Measurements from ENCODE around the gene SH3BGRL.
"Not testable (repeated sequence)": the region's sequence is repeated elsewhere in the genome, so short reads cannot be mapped to it uniquely, and the experiment has no call there.

Gene SH3BGRL

GRCh38 chrX:81259714-81260395, 58.0 kb downstream of the SH3BGRL start:
- DNase-seq (ENCODE audit: low spot score), result peak; percentile 6

GRCh38 chrX:81261576-81261975, 59.7 kb downstream of the SH3BGRL start:
- DNase-seq (ENCODE audit: low spot score), result no peak

- no peak for DNase-seq (ENCODE audit: low spot score)
Measured at GRCh38 chrX:81263059-81263458, 61.2 kb downstream of the SH3BGRL start.

GRCh38 chrX:81278616-81279015, 76.7 kb downstream of the SH3BGRL start:
- DNase-seq (ENCODE audit: low spot score), result peak; percentile 5

GRCh38 chrX:81280148-81280547, 78.2 kb downstream of the SH3BGRL start:
- DNase-seq (ENCODE audit: low spot score), result no peak

- DNase-seq (ENCODE audit: low spot score), result no peak
Measured at GRCh38 chrX:81286075-81286474, 84.2 kb downstream of the SH3BGRL start.

GRCh38 chrX:81286608-81287007, 84.7 kb downstream of the SH3BGRL start:
- DNase-seq (ENCODE audit: low spot score), result no peak

- no peak for DNase-seq (ENCODE audit: low spot score)
Measured at GRCh38 chrX:81291996-81292395, 90.1 kb downstream of the SH3BGRL start.

- no peak for DNase-seq (ENCODE audit: low spot score)
Measured at GRCh38 chrX:81294101-81294500, 92.2 kb downstream of the SH3BGRL start.

- DNase-seq (ENCODE audit: low spot score), result no peak
Measured at GRCh38 chrX:81301877-81302276, 100.0 kb downstream of the SH3BGRL start.

- no peak for DNase-seq (ENCODE audit: low spot score)
Measured at GRCh38 chrX:81304563-81304962, 102.7 kb downstream of the SH3BGRL start.

GRCh38 chrX:81305240-81305639, 103.3 kb downstream of the SH3BGRL start:
- DNase-seq (ENCODE audit: low spot score), result no peak

- DNase-seq (ENCODE audit: low spot score), result no peak
Measured at GRCh38 chrX:81308086-81308829, 106.4 kb downstream of the SH3BGRL start.

- DNase-seq (ENCODE audit: low spot score), result no peak
Measured at GRCh38 chrX:81316163-81316562, 114.3 kb downstream of the SH3BGRL start.

- DNase-seq (ENCODE audit: low spot score), result not testable (repeated sequence)
Measured at GRCh38 chrX:81331653-81332052, 129.8 kb downstream of the SH3BGRL start.

- no peak for DNase-seq (ENCODE audit: low spot score)
Measured at GRCh38 chrX:81336455-81337152, 134.7 kb downstream of the SH3BGRL start.

GRCh38 chrX:81337805-81338204, 135.9 kb downstream of the SH3BGRL start:
- DNase-seq (ENCODE audit: low spot score), result no peak

- DNase-seq (ENCODE audit: low spot score), result no peak
Measured at GRCh38 chrX:81338924-81339323, 137.0 kb downstream of the SH3BGRL start.

GRCh38 chrX:81345296-81345695, 143.4 kb downstream of the SH3BGRL start:
- not testable (repeated sequence) for DNase-seq (ENCODE audit: low spot score)

Data from AG20443 (cell line).